HG02981 (cell line): Measurements from ENCODE around the gene PDK3.

Experiments
- ATAC-seq: cut with Tn5 transposase; IDR thresholded peaks from one replicate; pipeline ENCODE4 v1.9.1; 2021; ENCODE audit warnings: mild to moderate bottlenecking, moderate library complexity; ENCODE audit not compliant: unreplicated experiment

PDK3 gene

GRCh38 chrX:24480400-24480865 is 15.3 kb downstream of the PDK3 start:
- ATAC-seq = peak; percentile 38

GRCh38 chrX:24482823-24483415 is 17.8 kb downstream of the PDK3 start:
- ATAC-seq = no peak

GRCh38 chrX:24483596-24483995 is 18.5 kb downstream of the PDK3 start:
- no peak for ATAC-seq

- no peak for ATAC-seq
These were observed 20.2 kb downstream of the PDK3 start for GRCh38 chrX:24485323-24485722.

GRCh38 chrX:24485976-24486680 is 21.0 kb downstream of the PDK3 start:
- ATAC-seq = no peak

- ATAC-seq = no peak
These were observed 22.5 kb downstream of the PDK3 start for GRCh38 chrX:24487571-24487970.

GRCh38 chrX:24491741-24492140 is 26.7 kb downstream of the PDK3 start:
- no peak for ATAC-seq

GRCh38 chrX:24493740-24494581 is 28.9 kb downstream of the PDK3 start:
- ATAC-seq = no peak

- no peak for ATAC-seq
These were observed 29.6 kb downstream of the PDK3 start for GRCh38 chrX:24494647-24495075.

- no peak for ATAC-seq
These were observed 30.6 kb downstream of the PDK3 start for GRCh38 chrX:24495700-24496099.

- no peak for ATAC-seq
These were observed 33.1 kb downstream of the PDK3 start for GRCh38 chrX:24498181-24498580.

GRCh38 chrX:24498975-24499374 is 33.9 kb downstream of the PDK3 start:
- no peak for ATAC-seq

- ATAC-seq = peak; percentile 69
These were observed 41.0 kb downstream of the PDK3 start for GRCh38 chrX:24506082-24506481.

GRCh38 chrX:24508375-24508774 is 43.3 kb downstream of the PDK3 start:
- no peak for ATAC-seq

- peak; percentile 99 for ATAC-seq
These were observed 48.3 kb downstream of the PDK3 start for GRCh38 chrX:24513416-24513815.

- ATAC-seq = no peak
These were observed 50.4 kb downstream of the PDK3 start for GRCh38 chrX:24515447-24515846.

GRCh38 chrX:24520472-24520871 is 55.4 kb downstream of the PDK3 start:
- ATAC-seq = no peak

GRCh38 chrX:24525455-24525854 is 60.4 kb downstream of the PDK3 start:
- ATAC-seq = no peak

- no peak for ATAC-seq
These were observed 61.5 kb downstream of the PDK3 start for GRCh38 chrX:24526616-24527015.

GRCh38 chrX:24528605-24529004 is 63.5 kb downstream of the PDK3 start:
- no peak for ATAC-seq

- ATAC-seq = no peak
These were observed 71.5 kb downstream of the PDK3 start for GRCh38 chrX:24536551-24536950.

- ATAC-seq = no peak
These were observed 77.7 kb downstream of the PDK3 start for GRCh38 chrX:24542756-24543155.
